Measurements from ENCODE around the gene PNO1. TPM values are rescaled to one million over a fixed set of nuclear protein-coding genes. Genes with fewer than 3 reads are reported as not detected.

PNO1 gene
- total and polyA plus RNA-seq, 2 experiments from 2014 or later, result 34.6 to 43.7 TPM

GRCh38 chr2:68134120-68134519, 23.6 kb upstream of the PNO1 start:
- no peaks in the 10 kb centered on the region for H3K4me1 ChIP-seq (ENCODE audit: insufficient read depth)
- ATAC-seq (no peak), DNase-seq (ENCODE audit: low spot score) (no peak)
- no peak overlapping the region for H2AFZ ChIP-seq
- peaks cover 21% of the 10 kb centered on the region for H3K36me3 Mint-ChIP-seq (ENCODE audit: low read depth)
- no peak overlapping the region for H3K4me3 ChIP-seq
- no peaks in the 10 kb centered on the region for H3K4me1 Mint-ChIP-seq
- no peaks in the 10 kb centered on the region for H3K9me2 ChIP-seq (ENCODE audit: insufficient read depth)
- H3K4me3 Mint-ChIP-seq, result no peak overlapping the region
- no peaks in the 10 kb centered on the region for H3K9me3 Mint-ChIP-seq
- H4K20me1 ChIP-seq (replicated peaks; ENCODE audit: insufficient read depth), result no peaks in the 10 kb centered on the region
- no peak overlapping the region for H3K4me2 ChIP-seq
- no peaks in the 10 kb centered on the region for H3K27me3 ChIP-seq (ENCODE audit: insufficient read depth)
- H3K36me3 ChIP-seq (ENCODE audit: insufficient read depth), result peaks cover 4% of the 10 kb centered on the region; the same call in 1 of the 2 replicates
- no peaks in the 10 kb centered on the region for H3K27me3 Mint-ChIP-seq (ENCODE audit: insufficient read depth, low read depth, poor library complexity)
- H3K79me2 ChIP-seq (replicated peaks; ENCODE audit: insufficient read depth), result no peaks in the 10 kb centered on the region
- H3F3A ChIP-seq (replicated peaks; ENCODE audit: low read depth), result no peaks in the 10 kb centered on the region
- no peak for TF ChIP-seq ETS1 (IDR thresholded peaks at IDR 0.05)
- TF ChIP-seq, protein P1, sequence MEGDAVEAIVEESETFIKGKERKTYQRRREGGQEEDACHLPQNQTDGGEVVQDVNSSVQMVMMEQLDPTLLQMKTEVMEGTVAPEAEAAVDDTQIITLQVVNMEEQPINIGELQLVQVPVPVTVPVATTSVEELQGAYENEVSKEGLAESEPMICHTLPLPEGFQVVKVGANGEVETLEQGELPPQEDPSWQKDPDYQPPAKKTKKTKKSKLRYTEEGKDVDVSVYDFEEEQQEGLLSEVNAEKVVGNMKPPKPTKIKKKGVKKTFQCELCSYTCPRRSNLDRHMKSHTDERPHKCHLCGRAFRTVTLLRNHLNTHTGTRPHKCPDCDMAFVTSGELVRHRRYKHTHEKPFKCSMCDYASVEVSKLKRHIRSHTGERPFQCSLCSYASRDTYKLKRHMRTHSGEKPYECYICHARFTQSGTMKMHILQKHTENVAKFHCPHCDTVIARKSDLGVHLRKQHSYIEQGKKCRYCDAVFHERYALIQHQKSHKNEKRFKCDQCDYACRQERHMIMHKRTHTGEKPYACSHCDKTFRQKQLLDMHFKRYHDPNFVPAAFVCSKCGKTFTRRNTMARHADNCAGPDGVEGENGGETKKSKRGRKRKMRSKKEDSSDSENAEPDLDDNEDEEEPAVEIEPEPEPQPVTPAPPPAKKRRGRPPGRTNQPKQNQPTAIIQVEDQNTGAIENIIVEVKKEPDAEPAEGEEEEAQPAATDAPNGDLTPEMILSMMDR (conservative IDR thresholded peaks at IDR 0.05; ENCODE audit: low read depth in 2 of 2), result no peak
- no peak for TF ChIP-seq ZNF462 (CRISPR knock-in tag; IDR thresholded peaks at IDR 0.05)
- no peak for TF ChIP-seq EZH2phosphoT487 (IDR thresholded peaks at IDR 0.05; ENCODE audit: unreplicated experiment)
- no peak for TF ChIP-seq CREB1 (CRISPR knock-in tag; IDR thresholded peaks at IDR 0.05; ENCODE audit: low read depth)
- TF ChIP-seq STAT1 (IDR thresholded peaks at IDR 0.05; ENCODE audit: unreplicated experiment), result no peak
- TF ChIP-seq, protein P2, sequence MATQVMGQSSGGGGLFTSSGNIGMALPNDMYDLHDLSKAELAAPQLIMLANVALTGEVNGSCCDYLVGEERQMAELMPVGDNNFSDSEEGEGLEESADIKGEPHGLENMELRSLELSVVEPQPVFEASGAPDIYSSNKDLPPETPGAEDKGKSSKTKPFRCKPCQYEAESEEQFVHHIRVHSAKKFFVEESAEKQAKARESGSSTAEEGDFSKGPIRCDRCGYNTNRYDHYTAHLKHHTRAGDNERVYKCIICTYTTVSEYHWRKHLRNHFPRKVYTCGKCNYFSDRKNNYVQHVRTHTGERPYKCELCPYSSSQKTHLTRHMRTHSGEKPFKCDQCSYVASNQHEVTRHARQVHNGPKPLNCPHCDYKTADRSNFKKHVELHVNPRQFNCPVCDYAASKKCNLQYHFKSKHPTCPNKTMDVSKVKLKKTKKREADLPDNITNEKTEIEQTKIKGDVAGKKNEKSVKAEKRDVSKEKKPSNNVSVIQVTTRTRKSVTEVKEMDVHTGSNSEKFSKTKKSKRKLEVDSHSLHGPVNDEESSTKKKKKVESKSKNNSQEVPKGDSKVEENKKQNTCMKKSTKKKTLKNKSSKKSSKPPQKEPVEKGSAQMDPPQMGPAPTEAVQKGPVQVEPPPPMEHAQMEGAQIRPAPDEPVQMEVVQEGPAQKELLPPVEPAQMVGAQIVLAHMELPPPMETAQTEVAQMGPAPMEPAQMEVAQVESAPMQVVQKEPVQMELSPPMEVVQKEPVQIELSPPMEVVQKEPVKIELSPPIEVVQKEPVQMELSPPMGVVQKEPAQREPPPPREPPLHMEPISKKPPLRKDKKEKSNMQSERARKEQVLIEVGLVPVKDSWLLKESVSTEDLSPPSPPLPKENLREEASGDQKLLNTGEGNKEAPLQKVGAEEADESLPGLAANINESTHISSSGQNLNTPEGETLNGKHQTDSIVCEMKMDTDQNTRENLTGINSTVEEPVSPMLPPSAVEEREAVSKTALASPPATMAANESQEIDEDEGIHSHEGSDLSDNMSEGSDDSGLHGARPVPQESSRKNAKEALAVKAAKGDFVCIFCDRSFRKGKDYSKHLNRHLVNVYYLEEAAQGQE (IDR thresholded peaks at IDR 0.05; ENCODE audit: unreplicated experiment), result no peak
- no peak for TF ChIP-seq EZH2 (IDR thresholded peaks at IDR 0.05; ENCODE audit: low read depth, unreplicated experiment)
- no peak for TF ChIP-seq JUNB (IDR thresholded peaks at IDR 0.05; ENCODE audit: unreplicated experiment)
- no peak for TF ChIP-seq ZNF114 (CRISPR knock-in tag; IDR thresholded peaks at IDR 0.05)
- no peak for TF ChIP-seq NANOG (IDR thresholded peaks at IDR 0.05; ENCODE audit: borderline replicate concordance)
- TF ChIP-seq ZNF331 (CRISPR knock-in tag; IDR thresholded peaks at IDR 0.05; ENCODE audit: low read depth), result no peak
- TF ChIP-seq POLR2AphosphoS5 (IDR thresholded peaks at IDR 0.05; ENCODE audit: low read depth), result no peak
- no peak overlapping the region for H3K27ac ChIP-seq (ENCODE audit: low read depth)
- no peak overlapping the region for H3K27ac Mint-ChIP-seq
